ENCODE measurements around the gene ZYX. TPM values are rescaled to one million over a fixed set of nuclear protein-coding genes. Genes with fewer than 3 reads are reported as not detected.
A peak's percentile ranks its signal among the peaks of the same experiment; 100 is the strongest.

Gene ZYX
- total RNA-seq, 4 donors from 2014 or later, result 46.3 to 73.0 (median 59.3) TPM

DNA sequence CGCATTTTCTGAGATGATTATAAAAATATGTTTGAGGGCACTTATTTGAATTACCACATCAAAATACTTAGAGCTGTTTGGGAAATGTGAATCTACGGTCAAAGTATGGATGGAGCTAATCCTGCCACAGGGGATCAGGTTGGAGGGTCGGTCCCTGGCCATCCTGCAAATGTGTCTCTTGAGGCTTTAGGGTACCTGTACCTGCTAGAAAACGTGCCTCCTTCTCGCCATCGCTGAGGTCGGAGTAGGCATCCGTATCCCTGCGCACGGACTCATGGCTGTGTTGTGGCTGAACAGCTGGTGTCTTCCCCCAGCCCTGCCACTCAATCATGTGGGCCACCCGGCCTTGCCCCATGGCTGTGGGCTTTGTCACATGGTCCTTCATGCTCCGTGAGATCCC lies 22.5 kb upstream of the ZYX start:
- H3K4me3 ChIP-seq, result no peak overlapping the region
- TF ChIP-seq POLR2AphosphoS5 (IDR thresholded peaks at IDR 0.05), result no peak
- no peak for TF ChIP-seq CTCF (IDR thresholded peaks at IDR 0.05)
- TF ChIP-seq EP300 (IDR thresholded peaks at IDR 0.05), result no peak
- no peak for TF ChIP-seq POLR2A (IDR thresholded peaks at IDR 0.05)
- 89% methylated on average over 12 of the region's 12 CpGs for WGBS
- no peaks in the 10 kb centered on the region for H3K9me3 ChIP-seq
- no peak for DNase-seq (ENCODE audit: low spot score in 2 of 2)
- H3K27ac ChIP-seq, result no peak overlapping the region
- H3K36me3 ChIP-seq, result no peaks in the 10 kb centered on the region
- H3K4me1 ChIP-seq, result peaks cover 21% of the 10 kb centered on the region
- H3K27me3 ChIP-seq, result peaks cover 49% of the 10 kb centered on the region

DNA sequence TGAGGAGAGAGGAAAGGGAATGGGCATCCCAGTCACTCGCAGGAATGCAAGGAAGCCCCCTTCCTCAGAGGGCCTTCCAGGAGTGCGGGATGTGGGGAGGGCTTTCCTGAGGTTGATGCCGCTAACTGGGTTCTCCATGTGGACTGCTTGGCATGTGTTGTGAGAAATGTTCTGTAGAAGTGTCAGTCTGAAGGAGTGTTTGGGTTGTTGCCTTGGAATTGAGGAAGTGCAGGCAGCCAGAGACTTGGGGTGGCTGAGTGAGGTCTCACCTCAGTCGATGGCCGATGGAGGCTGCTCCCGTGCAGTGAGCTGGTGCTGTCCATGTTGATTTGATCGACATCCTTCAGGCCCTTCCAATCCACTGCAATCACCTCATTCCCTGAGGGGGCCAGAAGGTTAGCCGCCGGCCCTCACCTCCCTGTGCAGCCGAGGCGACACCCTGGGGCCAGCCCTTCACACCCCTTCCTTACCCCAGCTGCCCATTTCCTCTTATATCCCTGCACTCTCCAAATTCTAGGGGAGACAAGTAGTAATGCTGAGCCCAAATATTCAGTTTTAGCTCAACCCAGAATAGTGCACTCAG lies 21.3 kb upstream of the ZYX start:
- Histone ChIP-seq H3K9me3 (no peaks in the 10 kb centered on the region), H3K27me3 (peaks cover 53% of the 10 kb centered on the region), H3K27ac (no peak overlapping the region), H3K36me3 (no peaks in the 10 kb centered on the region), H3K4me1 (peaks cover 21% of the 10 kb centered on the region), H3K4me3 (no peak overlapping the region)
- no peak for DNase-seq (ENCODE audit: low spot score in 2 of 2)
- TF ChIP-seq EP300 (IDR thresholded peaks at IDR 0.05), result no peak
- TF ChIP-seq POLR2AphosphoS5 (IDR thresholded peaks at IDR 0.05), result no peak
- no peak for TF ChIP-seq POLR2A (IDR thresholded peaks at IDR 0.05)
- TF ChIP-seq CTCF (IDR thresholded peaks at IDR 0.05), result no peak
- WGBS, result 87% methylated on average over 11 of the region's 11 CpGs

GRCh38 chr7:143360788-143361551 lies 20.2 kb upstream of the ZYX start:
- H3K4me3 ChIP-seq, result peak overlapping the region; percentile 70
- H3K9me3 ChIP-seq, result no peaks in the 10 kb centered on the region
- H3K4me1 ChIP-seq, result peaks cover 21% of the 10 kb centered on the region
- 38% methylated on average over 19 of the region's 19 CpGs for WGBS
- no peaks in the 10 kb centered on the region for H3K36me3 ChIP-seq
- H3K27me3 ChIP-seq, result peaks cover 53% of the 10 kb centered on the region
- H3K27ac ChIP-seq, result no peak overlapping the region
- DNase-seq (ENCODE audit: low spot score in 2 of 2), result no peak
- TF ChIP-seq POLR2A (IDR thresholded peaks at IDR 0.05) (no peak), EP300 (IDR thresholded peaks at IDR 0.05) (no peak), POLR2AphosphoS5 (IDR thresholded peaks at IDR 0.05) (no peak), CTCF (IDR thresholded peaks at IDR 0.05) (no peak)

DNA sequence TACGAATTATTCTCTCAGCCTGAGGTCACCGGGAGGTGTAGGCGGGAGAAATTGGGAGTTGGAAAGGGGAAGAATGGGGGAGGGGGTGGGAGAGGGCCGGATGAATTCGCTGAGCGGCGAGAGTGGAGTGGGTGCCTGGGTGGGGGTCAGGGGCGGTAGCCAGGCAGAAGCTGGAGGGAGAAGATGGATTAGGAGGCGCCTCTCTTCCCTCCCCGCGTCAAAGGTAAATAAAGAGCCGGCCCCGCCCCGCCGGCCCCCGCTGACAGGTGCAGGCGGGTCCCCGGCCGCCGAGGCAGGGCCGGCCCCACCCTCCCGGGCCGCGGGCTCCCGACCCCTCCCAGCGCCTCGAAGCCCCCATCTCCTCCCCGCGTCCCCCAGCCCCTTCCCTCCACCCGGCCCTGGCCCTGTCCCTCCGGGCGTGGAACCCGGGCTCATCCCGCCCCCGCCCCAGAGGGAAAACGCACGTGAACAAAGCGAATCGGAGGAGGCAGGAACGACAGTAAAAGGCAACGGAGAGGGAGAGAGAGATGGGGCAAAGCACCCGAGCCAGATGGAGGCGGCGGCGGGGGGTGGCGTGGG lies 19.5 kb upstream of the ZYX start:
- H3K9me3 ChIP-seq, result no peaks in the 10 kb centered on the region
- H3K36me3 ChIP-seq, result no peaks in the 10 kb centered on the region
- H3K4me1 ChIP-seq, result peaks cover 21% of the 10 kb centered on the region
- DNase-seq (ENCODE audit: low spot score in 2 of 2), result no peak
- TF ChIP-seq POLR2AphosphoS5 (IDR thresholded peaks at IDR 0.05), result no peak
- TF ChIP-seq EP300 (IDR thresholded peaks at IDR 0.05), result no peak
- TF ChIP-seq CTCF (IDR thresholded peaks at IDR 0.05), result no peak
- TF ChIP-seq POLR2A (IDR thresholded peaks at IDR 0.05), result no peak
- peaks cover 53% of the 10 kb centered on the region for H3K27me3 ChIP-seq
- H3K4me3 ChIP-seq, result peak overlapping the region; percentile 70
- no peak overlapping the region for H3K27ac ChIP-seq
- WGBS, result 4% methylated on average over 17 of the region's 46 CpGs

All from suprapubic skin (tissue), 4 donors.